ENCODE results near the gene COX5B.
"Not testable (repeated sequence)": the region's sequence is repeated elsewhere in the genome, so short reads cannot be mapped to it uniquely, and the experiment has no call there.

Gene COX5B

GRCh38 chr2:97625354-97626048, 20.4 kb upstream of the COX5B start:
- not testable (repeated sequence) for H3K36me3 ChIP-seq (ENCODE audit: control insufficient read depth, insufficient read depth, low read length); H3K4me3 ChIP-seq (ENCODE audit: low read length); H3K27ac ChIP-seq (ENCODE audit: low read depth, low read length); H3K27me3 ChIP-seq (ENCODE audit: control insufficient read depth, insufficient read depth, low read length); H3K4me1 ChIP-seq (ENCODE audit: control insufficient read depth, insufficient read depth, low read length); H3K9ac ChIP-seq (ENCODE audit: low read length)

- not testable (repeated sequence) for H3K4me3 ChIP-seq (ENCODE audit: low read length); H3K27ac ChIP-seq (ENCODE audit: low read depth, low read length)
Measured at GRCh38 chr2:97626049-97626430, 19.8 kb upstream of the COX5B start.

GRCh38 chr2:97644023-97644717, 1.7 kb upstream of the COX5B start:
- H3K9ac ChIP-seq (ENCODE audit: low read length) = no peak overlapping the region
- H3K4me3 ChIP-seq (ENCODE audit: low read length) = no peak overlapping the region
- peaks cover 3% of the 10 kb centered on the region for H3K4me1 ChIP-seq (ENCODE audit: control insufficient read depth, insufficient read depth, low read length)
- H3K27me3 ChIP-seq (ENCODE audit: control insufficient read depth, insufficient read depth, low read length) = no peaks in the 10 kb centered on the region
- H3K36me3 ChIP-seq (ENCODE audit: control insufficient read depth, insufficient read depth, low read length) = peaks cover 16% of the 10 kb centered on the region
- no peak overlapping the region for H3K27ac ChIP-seq (ENCODE audit: low read depth, low read length)

More at GRCh38 chr2:97626049-97626430, 19.8 kb upstream of the COX5B start:
- not testable (repeated sequence) for H3K36me3 ChIP-seq (ENCODE audit: control insufficient read depth, insufficient read depth, low read length); H3K4me1 ChIP-seq (ENCODE audit: control insufficient read depth, insufficient read depth, low read length); H3K27me3 ChIP-seq (ENCODE audit: control insufficient read depth, insufficient read depth, low read length); H3K9ac ChIP-seq (ENCODE audit: low read length)

- Histone ChIP-seq H3K4me1 (ENCODE audit: control insufficient read depth, insufficient read depth, low read length) (peaks cover 3% of the 10 kb centered on the region), H3K4me3 (ENCODE audit: low read length) (peak overlapping the region; percentile 80), H3K27me3 (ENCODE audit: control insufficient read depth, insufficient read depth, low read length) (no peaks in the 10 kb centered on the region), H3K27ac (ENCODE audit: low read depth, low read length) (peak overlapping the region; percentile 93), H3K9ac (ENCODE audit: low read length) (peak overlapping the region; percentile 50), H3K36me3 (ENCODE audit: control insufficient read depth, insufficient read depth, low read length) (peaks cover 18% of the 10 kb centered on the region)
Measured at GRCh38 chr2:97645112-97645694, 659 bp upstream of the COX5B start.

- H3K4me3 ChIP-seq (ENCODE audit: low read length) = peak overlapping the region; percentile 90
- peaks cover 3% of the 10 kb centered on the region for H3K4me1 ChIP-seq (ENCODE audit: control insufficient read depth, insufficient read depth, low read length)
- H3K27me3 ChIP-seq (ENCODE audit: control insufficient read depth, insufficient read depth, low read length) = no peaks in the 10 kb centered on the region
- H3K9ac ChIP-seq (ENCODE audit: low read length) = no peak overlapping the region
- H3K27ac ChIP-seq (ENCODE audit: low read depth, low read length) = peak overlapping the region; percentile 95
- H3K36me3 ChIP-seq (ENCODE audit: control insufficient read depth, insufficient read depth, low read length) = peaks cover 18% of the 10 kb centered on the region
Measured at GRCh38 chr2:97646977-97647376, 1.1 kb downstream of the COX5B start.

- H3K27ac ChIP-seq (ENCODE audit: low read depth, low read length) = no peak overlapping the region
- H3K9ac ChIP-seq (ENCODE audit: low read length) = no peak overlapping the region
- peaks cover 3% of the 10 kb centered on the region for H3K4me1 ChIP-seq (ENCODE audit: control insufficient read depth, insufficient read depth, low read length)
- no peak overlapping the region for H3K4me3 ChIP-seq (ENCODE audit: low read length)
- no peaks in the 10 kb centered on the region for H3K27me3 ChIP-seq (ENCODE audit: control insufficient read depth, insufficient read depth, low read length)
- peaks cover 28% of the 10 kb centered on the region for H3K36me3 ChIP-seq (ENCODE audit: control insufficient read depth, insufficient read depth, low read length)
Measured at GRCh38 chr2:97651114-97651513, 5.3 kb downstream of the COX5B start.

GRCh38 chr2:97653473-97653872, 7.6 kb downstream of the COX5B start:
- Histone ChIP-seq H3K4me1 (ENCODE audit: control insufficient read depth, insufficient read depth, low read length) (no peaks in the 10 kb centered on the region), H3K36me3 (ENCODE audit: control insufficient read depth, insufficient read depth, low read length) (peaks cover 28% of the 10 kb centered on the region), H3K27me3 (ENCODE audit: control insufficient read depth, insufficient read depth, low read length) (no peaks in the 10 kb centered on the region), H3K4me3 (ENCODE audit: low read length) (no peak overlapping the region), H3K27ac (ENCODE audit: low read depth, low read length) (no peak overlapping the region), H3K9ac (ENCODE audit: low read length) (no peak overlapping the region)

GRCh38 chr2:97653874-97654273, 8.0 kb downstream of the COX5B start:
- H3K4me1 ChIP-seq (ENCODE audit: control insufficient read depth, insufficient read depth, low read length) = no peaks in the 10 kb centered on the region
- H3K27ac ChIP-seq (ENCODE audit: low read depth, low read length) = no peak overlapping the region
- H3K27me3 ChIP-seq (ENCODE audit: control insufficient read depth, insufficient read depth, low read length) = no peaks in the 10 kb centered on the region
- no peak overlapping the region for H3K9ac ChIP-seq (ENCODE audit: low read length)
- no peak overlapping the region for H3K4me3 ChIP-seq (ENCODE audit: low read length)
- H3K36me3 ChIP-seq (ENCODE audit: control insufficient read depth, insufficient read depth, low read length) = peaks cover 30% of the 10 kb centered on the region

GRCh38 chr2:97654309-97654708, 8.4 kb downstream of the COX5B start:
- Histone ChIP-seq H3K27ac (ENCODE audit: low read depth, low read length) (no peak overlapping the region), H3K4me1 (ENCODE audit: control insufficient read depth, insufficient read depth, low read length) (no peaks in the 10 kb centered on the region), H3K36me3 (ENCODE audit: control insufficient read depth, insufficient read depth, low read length) (peaks cover 30% of the 10 kb centered on the region)

GRCh38 chr2:97654791-97655190, 8.9 kb downstream of the COX5B start:
- no peak overlapping the region for H3K27ac ChIP-seq (ENCODE audit: low read depth, low read length)
- no peaks in the 10 kb centered on the region for H3K4me1 ChIP-seq (ENCODE audit: control insufficient read depth, insufficient read depth, low read length)
- H3K36me3 ChIP-seq (ENCODE audit: control insufficient read depth, insufficient read depth, low read length) = peaks cover 32% of the 10 kb centered on the region
- no peak overlapping the region for H3K4me3 ChIP-seq (ENCODE audit: low read length)
- no peak overlapping the region for H3K9ac ChIP-seq (ENCODE audit: low read length)
- H3K27me3 ChIP-seq (ENCODE audit: control insufficient read depth, insufficient read depth, low read length) = no peaks in the 10 kb centered on the region

More at GRCh38 chr2:97654309-97654708, 8.4 kb downstream of the COX5B start:
- H3K27me3 ChIP-seq (ENCODE audit: control insufficient read depth, insufficient read depth, low read length) = no peaks in the 10 kb centered on the region
- no peak overlapping the region for H3K9ac ChIP-seq (ENCODE audit: low read length)
- no peak overlapping the region for H3K4me3 ChIP-seq (ENCODE audit: low read length)

GRCh38 chr2:97656129-97656755, 10.4 kb downstream of the COX5B start:
- no peak overlapping the region for H3K4me3 ChIP-seq (ENCODE audit: low read length)
- H3K27me3 ChIP-seq (ENCODE audit: control insufficient read depth, insufficient read depth, low read length) = no peaks in the 10 kb centered on the region
- no peak overlapping the region for H3K9ac ChIP-seq (ENCODE audit: low read length)
- no peaks in the 10 kb centered on the region for H3K4me1 ChIP-seq (ENCODE audit: control insufficient read depth, insufficient read depth, low read length)
- H3K27ac ChIP-seq (ENCODE audit: low read depth, low read length) = no peak overlapping the region
- H3K36me3 ChIP-seq (ENCODE audit: control insufficient read depth, insufficient read depth, low read length) = peaks cover 39% of the 10 kb centered on the region

- Histone ChIP-seq H3K4me3 (ENCODE audit: low read length) (no peak overlapping the region), H3K36me3 (ENCODE audit: control insufficient read depth, insufficient read depth, low read length) (peaks cover 39% of the 10 kb centered on the region), H3K4me1 (ENCODE audit: control insufficient read depth, insufficient read depth, low read length) (peaks cover 8% of the 10 kb centered on the region), H3K9ac (ENCODE audit: low read length) (no peak overlapping the region), H3K27me3 (ENCODE audit: control insufficient read depth, insufficient read depth, low read length) (no peaks in the 10 kb centered on the region), H3K27ac (ENCODE audit: low read depth, low read length) (no peak overlapping the region)
Measured at GRCh38 chr2:97656905-97657587, 11.2 kb downstream of the COX5B start.
